ENCODE measurements around the gene LINS1.

- TF ChIP-seq POLR2AphosphoS5 (IDR thresholded peaks at IDR 0.05; ENCODE audit: low read depth, low read length) (no peak), REST (IDR thresholded peaks at IDR 0.05; ENCODE audit: insufficient read depth in 1 of 2, low read depth in 2 of 2, low read length in 2 of 2) (no peak), SIN3A (IDR thresholded peaks at IDR 0.05; ENCODE audit: borderline replicate concordance, insufficient read depth, low read length) (no peak)
Observed at GRCh38 chr15:100597862-100598261, 4.1 kb downstream of the LINS1 start.

Measured in PFSK-1 (cell line).